GM12872 (cell line): ENCODE measurements around the gene SAMD11.

ENCODE experiments used
- CTCF ChIP-seq: IDR thresholded peaks from 3 replicates; pipeline ENCODE4 v1.5.1; 2011; ENCODE audit warnings: low read depth, mild to moderate bottlenecking, low read length, moderate library complexity; ENCODE audit not compliant: insufficient read depth

SAMD11 gene

DNA sequence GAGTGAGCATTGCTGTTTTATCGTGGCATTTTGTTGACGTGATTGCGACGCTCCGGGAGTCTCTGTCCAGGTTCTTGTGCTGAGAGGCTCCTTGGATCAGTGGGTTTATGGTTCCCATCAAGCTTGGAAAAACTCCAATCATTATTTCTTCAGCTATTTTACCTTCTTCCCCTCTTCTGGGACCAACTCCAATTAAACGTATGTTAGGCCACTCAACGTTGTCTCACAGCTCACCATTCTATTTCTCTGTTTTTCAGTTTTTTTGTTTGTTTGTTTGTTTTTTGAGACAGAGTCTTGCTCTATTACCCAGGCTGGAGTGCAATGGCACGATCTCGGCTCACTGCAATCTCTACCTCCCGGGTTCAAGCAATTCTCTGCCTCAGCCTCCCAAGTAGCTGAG is 68.2 kb downstream of the SAMD11 start:
- no peak for TF ChIP-seq CTCF

DNA sequence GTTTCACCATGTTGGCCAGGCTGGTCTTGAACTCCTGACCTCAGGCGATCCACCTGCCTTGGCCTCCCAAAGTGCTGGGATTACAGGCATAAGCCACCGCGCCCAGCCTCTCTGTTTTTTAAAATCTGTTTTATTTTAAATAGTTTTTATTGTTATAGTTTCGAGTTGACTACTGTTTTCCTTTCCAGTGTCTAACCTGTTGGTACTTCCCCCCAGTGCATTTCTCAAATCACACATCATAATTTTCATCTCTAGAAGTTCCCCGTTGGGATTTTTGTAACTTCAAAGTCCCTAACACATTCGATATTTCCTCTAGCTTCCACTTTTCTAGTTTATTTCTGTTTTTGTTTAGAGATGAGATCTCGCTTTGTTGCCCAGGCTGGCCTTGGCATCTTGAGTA is 68.6 kb downstream of the SAMD11 start:
- TF ChIP-seq CTCF, result no peak

- TF ChIP-seq CTCF, result no peak
These were observed 69.8 kb downstream of the SAMD11 start for GRCh38 chr1:993379-993995.
